HT1080 (cell line): ENCODE results near the gene TMEM61. TPM values are rescaled to one million over a fixed set of nuclear protein-coding genes. Genes with fewer than 3 reads are reported as not detected.
A peak's percentile ranks its signal among the peaks of the same experiment; 100 is the strongest.

Experiments
- DNase-seq: peaks from one replicate; pipeline ENCODE4 v3.0.0-alpha.2; 2015; ENCODE audit warnings: low read depth
- total RNA-seq: library from RNA; depleted of rRNA; stranded (reverse); fragments of >200 nt; shearing (Covaris generic); gene quantifications from 2 replicates; pipeline ENCODE4 v1.2.3, GENCODE V29; 2014

The TMEM61 gene
- total RNA-seq, 1 experiment from 2014 or later: not detected

GRCh38 chr1:54984131-54984842 is 3.9 kb downstream of the TMEM61 start:
- no peak for DNase-seq

- no peak for DNase-seq
These were observed 5.1 kb downstream of the TMEM61 start for GRCh38 chr1:54985556-54985955.

GRCh38 chr1:54986025-54986424 is 5.6 kb downstream of the TMEM61 start:
- no peak for DNase-seq

- DNase-seq: no peak
These were observed 6.1 kb downstream of the TMEM61 start for GRCh38 chr1:54986533-54986932.

- DNase-seq: no peak
These were observed 7.0 kb downstream of the TMEM61 start for GRCh38 chr1:54987427-54987826.

GRCh38 chr1:54987919-54988705 is 7.7 kb downstream of the TMEM61 start:
- DNase-seq: no peak

- DNase-seq: no peak
These were observed 8.5 kb downstream of the TMEM61 start for GRCh38 chr1:54988975-54989374.

- DNase-seq: no peak
These were observed 9.0 kb downstream of the TMEM61 start for GRCh38 chr1:54989473-54989872.

- DNase-seq: no peak
These were observed 9.8 kb downstream of the TMEM61 start for GRCh38 chr1:54989968-54990810.

GRCh38 chr1:54990916-54991315 is 10.5 kb downstream of the TMEM61 start:
- no peak for DNase-seq

GRCh38 chr1:54991939-54992338 is 11.5 kb downstream of the TMEM61 start:
- no peak for DNase-seq

- DNase-seq: no peak
These were observed 12.7 kb downstream of the TMEM61 start for GRCh38 chr1:54993140-54993539.

GRCh38 chr1:54994355-54994990 is 14.0 kb downstream of the TMEM61 start:
- no peak for DNase-seq

- DNase-seq: no peak
These were observed 14.8 kb downstream of the TMEM61 start for GRCh38 chr1:54995013-54995760.

GRCh38 chr1:54995835-54996234 is 15.4 kb downstream of the TMEM61 start:
- DNase-seq: no peak

GRCh38 chr1:54996359-54996868 is 16.0 kb downstream of the TMEM61 start:
- DNase-seq: peak; percentile 55

GRCh38 chr1:54996869-54997710 is 16.7 kb downstream of the TMEM61 start:
- DNase-seq: no peak

- no peak for DNase-seq
These were observed 17.2 kb downstream of the TMEM61 start for GRCh38 chr1:54997711-54997986.

GRCh38 chr1:54998100-54998499 is 17.7 kb downstream of the TMEM61 start:
- no peak for DNase-seq

- no peak for DNase-seq
These were observed 18.2 kb downstream of the TMEM61 start, which contains the start of gene BSND for GRCh38 chr1:54998677-54999076. Gene BSND, plus strand, starts transcription at chr1:54998933. Its CDS starts 254 bp downstream, at chr1:54999187.
